IPS DF 4.7 (cell line): ENCODE data around the gene ERFL.

Experiments used
- DNase-seq: peaks from one replicate; pipeline ENCODE4 v3.0.0-alpha.2; 2013; ENCODE audit warnings: low spot score; ENCODE audit errors: extremely low read depth

The ERFL gene

GRCh38 chr19:41928221-41928683 is at the start of gene ERFL:
ERFL (minus strand) TSS chr19:41928449; CDS start chr19:41912919, 15,530 bp downstream.
- DNase-seq: no peak

GRCh38 chr19:41977916-41978315 is 49.7 kb upstream of the ERFL start:
- DNase-seq: no peak

- no peak for DNase-seq
Measured at GRCh38 chr19:41974652-41975051, 46.4 kb upstream of the ERFL start.

- no peak for DNase-seq
Measured at GRCh38 chr19:41971363-41971762, 43.1 kb upstream of the ERFL start.

GRCh38 chr19:41969772-41970458 is 41.7 kb upstream of the ERFL start:
- DNase-seq: no peak

GRCh38 chr19:41968751-41969595 is 40.7 kb upstream of the ERFL start:
- no peak for DNase-seq

- DNase-seq: no peak
Measured at GRCh38 chr19:41967054-41967783, 39.0 kb upstream of the ERFL start.

- DNase-seq: no peak
Measured at GRCh38 chr19:41965106-41965505, 36.9 kb upstream of the ERFL start.

GRCh38 chr19:41960973-41961372 is 32.7 kb upstream of the ERFL start:
- no peak for DNase-seq

GRCh38 chr19:41959056-41960053 is 31.1 kb upstream of the ERFL start, which contains the start of gene RABAC1:
RABAC1 (minus strand) TSS chr19:41959321; CDS start chr19:41959292, 29 bp downstream.
- peak; percentile 92 for DNase-seq

GRCh38 chr19:41958367-41959055 is 30.3 kb upstream of the ERFL start:
- no peak for DNase-seq

- DNase-seq: no peak
Measured at GRCh38 chr19:41957838-41958366, 29.7 kb upstream of the ERFL start.

- no peak for DNase-seq
Measured at GRCh38 chr19:41957161-41957837, 29.1 kb upstream of the ERFL start.

- no peak for DNase-seq
Measured at GRCh38 chr19:41956621-41957020, 28.4 kb upstream of the ERFL start.

GRCh38 chr19:41955521-41955920 is 27.3 kb upstream of the ERFL start:
- DNase-seq: no peak

- no peak for DNase-seq
Measured at GRCh38 chr19:41951686-41952172, 23.5 kb upstream of the ERFL start.

- DNase-seq: no peak
Measured at GRCh38 chr19:41947091-41947490, 18.8 kb upstream of the ERFL start.

- no peak for DNase-seq
Measured at GRCh38 chr19:41945135-41945766, 17.0 kb upstream of the ERFL start.
